GM12878 (cell line): ENCODE results near the gene PTK6. TPM values are rescaled to one million over a fixed set of nuclear protein-coding genes. Genes with fewer than 3 reads are reported as not detected.

Experiments
- ATAC-seq: fragments of 200-7000 bp; cut with Tn5 transposase; 3 replicates; pipeline ENCODE4 v1.9.1; 2020; ENCODE audit warnings: mild to moderate bottlenecking, moderate library complexity
- BruUV-seq: library from RNA; stranded (reverse); fragments of 400-500 nt; replicated peaks from 2 replicates; lab custom pipeline; 2021; lab: Mats Ljungman, UMichigan
- CTCF ChIA-PET: fragments of 300-600 bp; sonication (Branson Sonifier 250); formaldehyde crosslinking; extraction: SDS; loops from one replicate; lab custom pipeline; 2021; ENCODE audit warnings: inconsistent platforms; lab: Yijun Ruan, JAX
- POLR2A ChIA-PET: fragments of 350-600 bp; formaldehyde crosslinking; extraction: SDS; loops from one replicate; lab custom pipeline; 2021; ENCODE audit warnings: inconsistent platforms; lab: Charles Lee
- RAD21 ChIA-PET: fragments of 300-600 bp; sonication (Branson Sonifier 250); formaldehyde crosslinking; loops from one replicate; lab custom pipeline; 2023; ENCODE audit warnings: antibody characterized with exemption; ENCODE audit not compliant: unreplicated experiment; lab: Charles Lee
- SMC1A ChIA-PET: fragments of 300-600 bp; sonication (Branson Sonifier 250); formaldehyde crosslinking; loops from one replicate; lab custom pipeline; 2023; ENCODE audit not compliant: unreplicated experiment, uncharacterized antibody; lab: Charles Lee
- DNase-seq: peaks from one replicate; pipeline ENCODE4 v3.0.0-alpha.2; 2011; ENCODE audit warnings: low read depth, low spot score
- FAIRE-seq: peaks from 3 replicates; lab custom pipeline; 2011; peaks lifted over from hg19 to GRCh38; lab: Jason Lieb, UNC
- H2AFZ ChIP-seq: 2 replicates; pipeline ENCODE4 v1.6.0; 2011; ENCODE audit warnings: low read depth, low read length, control low read depth; ENCODE audit not compliant: control insufficient read depth
- H3K27ac ChIP-seq: 2 replicates; pipeline ENCODE4 v1.5.1; 2011; ENCODE audit warnings: control low read depth; ENCODE audit not compliant: control insufficient read depth, insufficient read depth
- H3K27me3 ChIP-seq, 2 experiments: replicated peaks in 1 of 2; 2 replicates each; pipeline versions ENCODE4 v1.6.0 to v1.6.1; 2011; ENCODE audit warnings: low read length in 1 of 2; ENCODE audit not compliant: control insufficient read depth in 2 of 2, insufficient read depth in 2 of 2
- H3K36me3 ChIP-seq, 2 experiments: 2 replicates each; pipeline ENCODE4 v1.5.1; 2011; ENCODE audit warnings: low read length in 1 of 2; ENCODE audit not compliant: control insufficient read depth in 2 of 2, insufficient read depth in 2 of 2
- H3K4me1 ChIP-seq: 2 replicates; pipeline ENCODE4 v1.6.1; 2011; ENCODE audit warnings: mild to moderate bottlenecking, low read length, moderate library complexity, mixed read lengths; ENCODE audit not compliant: control insufficient read depth, insufficient read depth
- H3K4me2 ChIP-seq: 2 replicates; pipeline ENCODE4 v1.6.0; 2011; ENCODE audit warnings: control low read depth; ENCODE audit not compliant: control insufficient read depth, insufficient read depth
- H3K4me3 ChIP-seq: fragments of 200-600 bp; sonication (generic); 2 replicates; pipeline ENCODE4 v1.5.1; 2016
- H3K79me2 ChIP-seq: 2 replicates; pipeline ENCODE4 v1.6.0; 2011; ENCODE audit warnings: low read length; ENCODE audit not compliant: control insufficient read depth, insufficient read depth
- H3K9ac ChIP-seq: 2 replicates; pipeline ENCODE4 v1.8.0; 2011; ENCODE audit warnings: low read length, control low read depth, mixed read lengths; ENCODE audit not compliant: control insufficient read depth, insufficient read depth
- H3K9me3 ChIP-seq: replicated peaks from 3 replicates; pipeline ENCODE4 v1.5.1; 2011; ENCODE audit warnings: mild to moderate bottlenecking, low read length; ENCODE audit not compliant: control insufficient read depth, insufficient read depth
- H4K20me1 ChIP-seq: 2 replicates; pipeline ENCODE4 v1.6.0; 2011; ENCODE audit not compliant: control insufficient read depth, insufficient read depth
- BACH1 ChIP-seq: fragments of 450-650 bp; IDR thresholded peaks from 2 replicates; pipeline ENCODE4 v1.6.1; 2017; ENCODE audit warnings: mild to moderate bottlenecking, borderline replicate concordance
- BCL11A ChIP-seq: IDR thresholded peaks from 2 replicates; pipeline ENCODE4 v1.6.1; 2011; ENCODE audit warnings: low read depth, low read length
- NFYB ChIP-seq: IDR thresholded peaks from 2 replicates; pipeline ENCODE4 v1.6.1; 2011; ENCODE audit warnings: low read depth, mild to moderate bottlenecking, low read length, improper control_type of control experiment, moderate library complexity; ENCODE audit not compliant: insufficient read depth
- RAD21 ChIP-seq: IDR thresholded peaks from 2 replicates; pipeline ENCODE4 v1.6.1; 2011; ENCODE audit warnings: mild to moderate bottlenecking, low read depth, low read length, moderate library complexity; ENCODE audit not compliant: insufficient read depth
- ZNF622 ChIP-seq: fragments of 450-650 bp; IDR thresholded peaks from 2 replicates; pipeline ENCODE4 v1.6.1; 2017; ENCODE audit warnings: mild to moderate bottlenecking, inconsistent platforms
- WGBS: methylation state at CpG from one replicate; pipeline ENCODE4 v1.1.6; 2016; ENCODE audit warnings: low lambda C conversion rate; ENCODE audit not compliant: insufficient replicate concordance, insufficient coverage; ENCODE audit errors: missing lambda C conversion rate; 5-methylcytosine and 5-hydroxymethylcytosine counted together
- in situ Hi-C: fragments of 300-500 bp; cut with MboI; formaldehyde crosslinking; loops from 9 replicates; pipeline ENCODE4 v1.14.3; 2018; ENCODE audit warnings: mixed read lengths
- intact Hi-C: fragments of 100-400 bp; cut with micrococcal nuclease; formaldehyde crosslinking; loops from one replicate; pipeline ENCODE4 v1.14.2; 2022; ENCODE audit not compliant: unreplicated experiment
- polyA plus RNA-seq, 11 experiments: library from polyadenylated mRNA; depleted of rRNA in 4 of 11; unstranded in 6 of 11; stranded (reverse) in 5 of 11; fragments of >200 nt; fragmentation: Nextera tagmentation in 4 of 11; fragmentation: Illumina TruSeq in 1 of 11; extraction: Ambion mirVana in 4 of 11; extraction: Trizol in 1 of 11; gene quantifications; 1 replicate in 1 of 11; 2 replicates in 10 of 11; pipeline versions ENCODE4 v1.2.1 to v1.2.3, GENCODE V29; 2011 to 2016; ENCODE audit warnings: inconsistent platforms in 2 of 11, missing spikeins in 2 of 11, low read depth in 1 of 11
- total RNA-seq, 4 experiments: library from RNA; depleted of rRNA in 3 of 4; stranded (reverse); fragments of >200 nt in 3 of 4; fragmentation: Illumina TruSeq in 1 of 4; extraction: Trizol in 1 of 4; gene quantifications; 2 replicates each; pipeline versions ENCODE4 v1.2.1 to v1.2.3, GENCODE V29; 2013 to 2021
- TF ChIP-seq, protein P1 (sequence below): IDR thresholded peaks from 2 replicates; pipeline ENCODE4 v1.6.1; 2011; ENCODE audit warnings: borderline replicate concordance, low read depth, mild to moderate bottlenecking, moderate library complexity, low read length; ENCODE audit not compliant: insufficient read depth, poor library complexity, severe bottlenecking

The PTK6 gene
- total and polyA plus RNA-seq, 10 of the 15 experiments (the other 5 are each of a cell fraction or from before 2014, with no cell fraction given): 0.02 to 0.21 (median 0.09) TPM; not detected in 3

GRCh38 chr20:63582382-63583063 is 45.3 kb upstream of the PTK6 start:
- Histone ChIP-seq H4K20me1 (no peaks in the 10 kb centered on the region; the same call in 1 of the 2 replicates), H2AFZ (no peak overlapping the region), H3K79me2 (no peaks in the 10 kb centered on the region), H3K4me2 (no peak overlapping the region), H3K27ac (no peak overlapping the region), H3K9me3 (no peaks in the 10 kb centered on the region), H3K4me1 (no peaks in the 10 kb centered on the region), H3K9ac (no peak overlapping the region), H3K36me3 (no peaks in the 10 kb centered on the region), H3K4me3 (no peak overlapping the region), H3K27me3 (no peaks in the 10 kb centered on the region)
- CTCF ChIA-PET: interaction anchor here (0.8 to 2.3 kb wide), 7 partner anchors 20 to 204 kb away, joined by 3 to 8 read pairs (median 3); partner anchors contain the start of genes LIME1, PTK6 and RTEL1
- 76% methylated on average over 23 of the region's 23 CpGs for WGBS
- TF ChIP-seq BACH1 (no peak), RAD21 (no peak), ZNF622 (no peak), BCL11A (no peak), NFYB (no peak)
- TF ChIP-seq, protein P1, sequence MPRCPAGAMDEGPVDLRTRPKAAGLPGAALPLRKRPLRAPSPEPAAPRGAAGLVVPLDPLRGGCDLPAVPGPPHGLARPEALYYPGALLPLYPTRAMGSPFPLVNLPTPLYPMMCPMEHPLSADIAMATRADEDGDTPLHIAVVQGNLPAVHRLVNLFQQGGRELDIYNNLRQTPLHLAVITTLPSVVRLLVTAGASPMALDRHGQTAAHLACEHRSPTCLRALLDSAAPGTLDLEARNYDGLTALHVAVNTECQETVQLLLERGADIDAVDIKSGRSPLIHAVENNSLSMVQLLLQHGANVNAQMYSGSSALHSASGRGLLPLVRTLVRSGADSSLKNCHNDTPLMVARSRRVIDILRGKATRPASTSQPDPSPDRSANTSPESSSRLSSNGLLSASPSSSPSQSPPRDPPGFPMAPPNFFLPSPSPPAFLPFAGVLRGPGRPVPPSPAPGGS: no peak
- BruUV-seq: no TSS peak
- ATAC-seq (no peak), FAIRE-seq (no peak), DNase-seq (no peak)
- in situ Hi-C loops: no loop called here
- POLR2A ChIA-PET: no interaction called here
- SMC1A ChIA-PET: interaction anchor here (1.8 to 2.2 kb wide), 2 partner anchors 45 to 132 kb away, joined by 4 to 8 read pairs; partner anchors contain the start of gene PTK6
- intact Hi-C loops: no loop called here
- RAD21 ChIA-PET: interaction anchor here (0.8 to 2.3 kb wide), 4 partner anchors 43 to 76 kb away, joined by 3 to 15 read pairs (median 4); partner anchors contain the start of gene RTEL1
